Ishikawa (cell line): ENCODE data around the gene BTN3A1.

ENCODE experiments used
- CEBPB ChIP-seq: IDR thresholded peaks from 2 replicates; pipeline ENCODE4 v1.6.1; 2012
- CREB1 ChIP-seq: IDR thresholded peaks from 2 replicates; pipeline ENCODE4 v1.6.1; 2012; ENCODE audit warnings: low read depth
- EGR1 ChIP-seq: IDR thresholded peaks from 2 replicates; pipeline ENCODE4 v1.6.1; 2012
- EP300 ChIP-seq: IDR thresholded peaks from 2 replicates; pipeline ENCODE4 v1.6.1; 2012; ENCODE audit warnings: borderline replicate concordance
- FOXM1 ChIP-seq: IDR thresholded peaks from 2 replicates; pipeline ENCODE4 v1.6.1; 2012; ENCODE audit warnings: low read depth, borderline replicate concordance
- MAX ChIP-seq: IDR thresholded peaks from 2 replicates; pipeline ENCODE4 v1.6.1; 2012
- NFIC ChIP-seq: IDR thresholded peaks from 2 replicates; pipeline ENCODE4 v1.6.1; 2012
- RAD21 ChIP-seq: IDR thresholded peaks from 2 replicates; pipeline ENCODE4 v1.6.1; 2012; ENCODE audit warnings: low read depth
- REST ChIP-seq: IDR thresholded peaks from 2 replicates; pipeline ENCODE4 v1.6.1; 2012; ENCODE audit warnings: low read depth, mild to moderate bottlenecking
- TAF1 ChIP-seq: IDR thresholded peaks from 2 replicates; pipeline ENCODE4 v1.6.1; 2012; ENCODE audit warnings: low read depth, mild to moderate bottlenecking
- TCF12 ChIP-seq: IDR thresholded peaks from 2 replicates; pipeline ENCODE4 v1.6.1; 2012; ENCODE audit warnings: low read depth
- TEAD4 ChIP-seq: IDR thresholded peaks from 2 replicates; pipeline ENCODE4 v1.6.1; 2012
- YY1 ChIP-seq: IDR thresholded peaks from 2 replicates; pipeline ENCODE4 v1.6.1; 2012; ENCODE audit warnings: low read depth
- ZBTB7A ChIP-seq: IDR thresholded peaks from 2 replicates; pipeline ENCODE4 v1.6.1; 2012; ENCODE audit warnings: low read depth
- TF ChIP-seq, protein P1 (sequence below): IDR thresholded peaks from 2 replicates; pipeline ENCODE4 v1.6.1; 2012

Gene BTN3A1

DNA sequence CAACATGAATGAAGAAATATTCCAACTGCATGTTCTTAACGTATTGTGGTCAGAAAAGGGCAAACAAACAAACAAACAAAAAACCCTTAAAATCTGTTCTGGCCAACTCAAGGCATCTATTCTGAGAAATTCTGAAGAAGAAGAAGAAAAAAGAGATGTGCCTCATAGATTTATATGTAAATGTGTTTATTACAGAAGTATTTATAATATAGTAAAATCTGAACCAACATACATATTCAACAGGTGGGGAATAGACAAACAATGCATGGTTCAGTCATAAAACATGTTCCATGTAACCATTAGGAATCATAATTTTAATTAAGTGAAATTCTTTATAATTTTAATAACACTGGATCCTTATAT is 36.5 kb upstream of the BTN3A1 start:
- TF ChIP-seq, protein P1, sequence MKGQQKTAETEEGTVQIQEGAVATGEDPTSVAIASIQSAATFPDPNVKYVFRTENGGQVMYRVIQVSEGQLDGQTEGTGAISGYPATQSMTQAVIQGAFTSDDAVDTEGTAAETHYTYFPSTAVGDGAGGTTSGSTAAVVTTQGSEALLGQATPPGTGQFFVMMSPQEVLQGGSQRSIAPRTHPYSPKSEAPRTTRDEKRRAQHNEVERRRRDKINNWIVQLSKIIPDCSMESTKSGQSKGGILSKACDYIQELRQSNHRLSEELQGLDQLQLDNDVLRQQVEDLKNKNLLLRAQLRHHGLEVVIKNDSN, result no peak
- no peak for TF ChIP-seq EP300
- TF ChIP-seq RAD21, result no peak
- TF ChIP-seq YY1, result no peak
- no peak for TF ChIP-seq ZBTB7A
- TF ChIP-seq EGR1, result no peak
- no peak for TF ChIP-seq TAF1
- TF ChIP-seq TCF12, result no peak
- no peak for TF ChIP-seq FOXM1
- TF ChIP-seq MAX, result no peak
- no peak for TF ChIP-seq CREB1
- no peak for TF ChIP-seq REST
- no peak for TF ChIP-seq CEBPB

- TF ChIP-seq, protein P1, result no peak
Observed at GRCh38 chr6:26366504-26366903, 35.6 kb upstream of the BTN3A1 start.

DNA sequence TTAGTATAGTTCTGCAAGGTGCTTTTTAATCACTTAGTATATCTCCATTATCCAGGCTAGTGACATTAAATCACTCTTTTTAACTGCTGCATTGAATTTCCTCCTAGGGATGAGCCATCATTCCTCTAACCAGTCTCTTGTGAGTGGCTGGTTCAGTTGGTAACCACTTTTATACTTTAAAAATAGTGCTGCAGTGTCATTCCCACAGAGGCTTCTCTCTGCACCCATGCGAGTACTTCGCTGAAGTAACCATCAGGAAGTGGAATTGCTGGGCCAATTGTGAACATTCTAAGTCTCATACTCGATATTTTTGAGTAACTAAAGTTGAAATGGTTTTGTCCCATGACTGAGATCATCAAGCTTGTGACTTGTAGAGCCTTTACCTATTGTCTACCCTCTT is 35.0 kb upstream of the BTN3A1 start:
- TF ChIP-seq, protein P1, result no peak

DNA sequence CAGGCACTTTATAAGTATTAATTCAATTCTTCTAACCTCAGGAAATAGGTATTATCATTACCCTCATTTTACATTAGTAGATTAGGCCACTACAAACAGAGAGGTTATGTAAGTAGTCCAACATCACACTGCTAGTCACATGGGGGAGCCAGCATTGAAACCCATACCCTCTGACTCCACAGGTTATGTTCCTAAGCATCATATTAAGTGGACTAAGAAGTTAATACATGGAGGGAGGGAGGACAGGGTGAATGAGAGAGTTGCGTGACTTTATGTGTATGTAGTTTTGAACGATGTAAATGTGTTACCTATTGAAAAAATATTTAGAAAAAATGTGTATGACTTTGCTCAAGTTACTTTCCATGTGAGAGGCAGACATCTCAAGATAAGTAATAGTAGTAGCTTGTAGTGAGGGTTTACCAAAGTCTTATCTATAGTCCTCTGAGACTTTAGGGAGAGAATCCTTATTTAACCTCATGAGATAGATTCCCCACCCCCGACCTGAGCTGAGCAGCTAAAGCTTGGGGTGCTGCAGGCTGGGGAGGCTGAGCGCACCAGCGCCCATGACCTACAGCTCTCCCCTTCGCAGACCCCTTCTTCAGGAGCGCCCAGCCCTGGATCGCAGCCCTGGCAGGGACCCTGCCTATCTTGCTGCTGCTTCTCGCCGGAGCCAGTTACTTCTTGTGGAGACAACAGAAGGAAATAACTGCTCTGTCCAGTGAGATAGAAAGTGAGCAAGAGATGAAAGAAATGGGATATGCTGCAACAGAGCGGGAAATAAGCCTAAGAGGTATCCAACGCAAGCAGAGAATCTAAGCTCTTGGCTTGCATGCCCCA is 29.5 kb upstream of the BTN3A1 start:
- TF ChIP-seq CREB1 (no peak), TEAD4 (no peak), REST (no peak), ZBTB7A (no peak), EP300 (no peak), YY1 (no peak), RAD21 (no peak), MAX (no peak), FOXM1 (no peak), TCF12 (no peak), EGR1 (no peak), CEBPB (no peak), NFIC (no peak), TAF1 (no peak)
- TF ChIP-seq, protein P1, result no peak

- TF ChIP-seq CEBPB, result no peak
- no peak for TF ChIP-seq TAF1
- no peak for TF ChIP-seq TCF12
- no peak for TF ChIP-seq FOXM1
- no peak for TF ChIP-seq ZBTB7A
Observed at GRCh38 chr6:26375270-26375669, 26.8 kb upstream of the BTN3A1 start.

DNA sequence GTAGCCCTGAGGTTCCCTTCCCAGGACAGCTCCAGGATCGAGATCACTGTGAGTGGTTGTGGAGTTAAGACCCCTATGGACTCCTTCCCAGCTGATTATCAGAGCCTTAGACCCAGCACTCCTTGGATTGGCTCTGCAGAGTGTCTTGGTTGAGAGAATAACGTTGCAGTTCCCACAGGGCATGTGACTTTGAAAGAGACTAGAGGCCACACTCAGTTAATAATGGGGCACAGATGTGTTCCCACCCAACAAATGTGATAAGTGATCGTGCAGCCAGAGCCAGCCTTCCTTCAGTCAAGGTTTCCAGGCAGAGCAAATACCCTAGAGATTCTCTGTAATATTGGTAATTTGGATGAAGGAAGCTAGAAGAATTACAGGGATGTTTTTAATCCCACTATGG is 24.4 kb upstream of the BTN3A1 start:
- TF ChIP-seq RAD21 (no peak), NFIC (no peak), EGR1 (no peak)
